ENCODE results near the gene HEPHL1. TPM values are rescaled to one million over a fixed set of nuclear protein-coding genes. Genes with fewer than 3 reads are reported as not detected.
"Not testable (repeated sequence)": the region's sequence is repeated elsewhere in the genome, so short reads cannot be mapped to it uniquely, and the experiment has no call there.

The HEPHL1 gene
- total RNA-seq, 1 donor from 2014 or later: 0.26 TPM

GRCh38 chr11:94111241-94111640 lies 90.1 kb downstream of the HEPHL1 start:
- TF ChIP-seq CTCF (IDR thresholded peaks at IDR 0.05; ENCODE audit: insufficient read depth, low read length, severe bottlenecking): no peak
- Histone ChIP-seq H3K4me3 (ENCODE audit: low read depth, low read length) (no peak overlapping the region), H3K27me3 (ENCODE audit: control insufficient read depth, insufficient read depth, low read length) (no peaks in the 10 kb centered on the region), H3K36me3 (ENCODE audit: control insufficient read depth, insufficient read depth, low read length) (no peaks in the 10 kb centered on the region)
- no peak for DNase-seq (ENCODE audit: low read depth)
- FAIRE-seq: no peak

GRCh38 chr11:94111660-94112059 lies 90.5 kb downstream of the HEPHL1 start:
- TF ChIP-seq CTCF (IDR thresholded peaks at IDR 0.05; ENCODE audit: insufficient read depth, low read length, severe bottlenecking): no peak
- DNase-seq (ENCODE audit: low read depth): peak; percentile 25
- Histone ChIP-seq H3K36me3 (ENCODE audit: control insufficient read depth, insufficient read depth, low read length) (no peaks in the 10 kb centered on the region), H3K27me3 (ENCODE audit: control insufficient read depth, insufficient read depth, low read length) (no peaks in the 10 kb centered on the region), H3K4me3 (ENCODE audit: low read depth, low read length) (no peak overlapping the region)
- FAIRE-seq: no peak

GRCh38 chr11:94112206-94112953 lies 91.2 kb downstream of the HEPHL1 start:
- TF ChIP-seq CTCF (IDR thresholded peaks at IDR 0.05; ENCODE audit: insufficient read depth, low read length, severe bottlenecking): no peak
- no peaks in the 10 kb centered on the region for H3K36me3 ChIP-seq (ENCODE audit: control insufficient read depth, insufficient read depth, low read length)
- H3K27me3 ChIP-seq (ENCODE audit: control insufficient read depth, insufficient read depth, low read length): no peaks in the 10 kb centered on the region
- FAIRE-seq (no peak), DNase-seq (ENCODE audit: low read depth) (peak; percentile 85)
- H3K4me3 ChIP-seq (ENCODE audit: low read depth, low read length): no peak overlapping the region

- H3K36me3 ChIP-seq (ENCODE audit: control insufficient read depth, insufficient read depth, low read length): no peaks in the 10 kb centered on the region
- FAIRE-seq (no peak), DNase-seq (ENCODE audit: low read depth) (no peak)
- no peak for TF ChIP-seq CTCF (IDR thresholded peaks at IDR 0.05; ENCODE audit: insufficient read depth, low read length, severe bottlenecking)
- no peaks in the 10 kb centered on the region for H3K27me3 ChIP-seq (ENCODE audit: control insufficient read depth, insufficient read depth, low read length)
- H3K4me3 ChIP-seq (ENCODE audit: low read depth, low read length): no peak overlapping the region
Observed at GRCh38 chr11:94117197-94117574, 96.0 kb downstream of the HEPHL1 start.

- DNase-seq (ENCODE audit: low read depth) (peak; percentile 70), FAIRE-seq (no peak)
- no peak overlapping the region for H3K4me3 ChIP-seq (ENCODE audit: low read depth, low read length)
- H3K36me3 ChIP-seq (ENCODE audit: control insufficient read depth, insufficient read depth, low read length): no peaks in the 10 kb centered on the region
- TF ChIP-seq CTCF (IDR thresholded peaks at IDR 0.05; ENCODE audit: insufficient read depth, low read length, severe bottlenecking): no peak
- H3K27me3 ChIP-seq (ENCODE audit: control insufficient read depth, insufficient read depth, low read length): no peaks in the 10 kb centered on the region
Observed at GRCh38 chr11:94117871-94118270, 96.7 kb downstream of the HEPHL1 start.

GRCh38 chr11:94119676-94120075 lies 98.5 kb downstream of the HEPHL1 start:
- FAIRE-seq; DNase-seq (ENCODE audit: low read depth); H3K27me3 ChIP-seq (ENCODE audit: control insufficient read depth, insufficient read depth, low read length); H3K4me3 ChIP-seq (ENCODE audit: low read depth, low read length); H3K36me3 ChIP-seq (ENCODE audit: control insufficient read depth, insufficient read depth, low read length): not testable (repeated sequence)

- H3K4me3 ChIP-seq (ENCODE audit: low read depth, low read length); H3K27me3 ChIP-seq (ENCODE audit: control insufficient read depth, insufficient read depth, low read length); DNase-seq (ENCODE audit: low read depth); H3K36me3 ChIP-seq (ENCODE audit: control insufficient read depth, insufficient read depth, low read length); FAIRE-seq: not testable (repeated sequence)
Observed at GRCh38 chr11:94120516-94120915, 99.4 kb downstream of the HEPHL1 start.

Measured in bronchial epithelial cell (primary cell).